SK-N-SH (cell line): ENCODE data around the gene RPP14. TPM values are rescaled to one million over a fixed set of nuclear protein-coding genes. Genes with fewer than 3 reads are reported as not detected.

Experiments used
- CTCF ChIA-PET: fragments of 300-600, 350-600 bp; formaldehyde crosslinking; extraction: SDS; loops from one replicate; lab custom pipeline; 2021; lab: Yijun Ruan, JAX
- POLR2A ChIA-PET: fragments of 350-600 bp; sonication (Branson Sonifier 250); formaldehyde crosslinking; extraction: SDS; loops from one replicate; lab custom pipeline; 2020; ENCODE audit warnings: antibody characterized with exemption, inconsistent platforms; lab: Yijun Ruan, JAX
- DNase-seq: peaks from one replicate; pipeline ENCODE4 v3.0.0; 2012
- H2AFZ ChIP-seq: fragments of 200-600 bp; sonication (generic); 2 replicates; pipeline ENCODE4 v1.8.1; 2016; ENCODE audit warnings: antibody characterized with exemption, mild to moderate bottlenecking, low read depth
- H3F3A ChIP-seq: fragments of 200-600 bp; sonication (generic); replicated peaks from 2 replicates; pipeline ENCODE3; 2016; ENCODE audit warnings: antibody characterized with exemption, mild to moderate bottlenecking; ENCODE audit not compliant: insufficient read depth
- H3K27ac ChIP-seq, 2 experiments: fragments of 200-500 bp in 1 of 2; fragments of 200-600 bp in 1 of 2; sonication (Bioruptor generic) in 1 of 2; sonication (generic), shearing (Covaris generic) in 1 of 2; 2 replicates each; pipeline versions ENCODE4 v1.5.1 to v1.6.1; 2014 to 2016; ENCODE audit warnings: low read depth in 2 of 2, inconsistent platforms in 1 of 2, low read length in 1 of 2, mild to moderate bottlenecking in 1 of 2, mixed read lengths in 1 of 2
- H3K27me3 ChIP-seq: fragments of 200-600 bp; sonication (generic), shearing (Covaris generic); 2 replicates; pipeline ENCODE4 v1.6.1; 2016; ENCODE audit warnings: mixed run types; ENCODE audit not compliant: insufficient read depth
- H3K36me3 ChIP-seq, 2 experiments: fragments of 200-500 bp in 1 of 2; fragments of 200-600 bp in 1 of 2; sonication (Bioruptor generic) in 1 of 2; sonication (generic) in 1 of 2; replicated peaks in 1 of 2; 2 replicates each; pipeline versions ENCODE3 to v1.5.1; 2014 to 2016; ENCODE audit warnings: low read length in 1 of 2, mild to moderate bottlenecking in 1 of 2; ENCODE audit not compliant: insufficient read depth in 2 of 2, control insufficient read depth in 1 of 2
- H3K4me1 ChIP-seq, 2 experiments: fragments of 200-500 bp in 1 of 2; fragments of 200-600 bp in 1 of 2; sonication (Bioruptor generic) in 1 of 2; sonication (generic), shearing (Covaris generic) in 1 of 2; 2 replicates each; pipeline versions ENCODE4 v1.5.1 to v1.6.1; 2014 to 2016; ENCODE audit warnings: low read depth in 1 of 2, low read length in 1 of 2, mixed run types in 1 of 2; ENCODE audit not compliant: insufficient read depth in 2 of 2, control insufficient read depth in 1 of 2
- H3K4me2 ChIP-seq: fragments of 200-600 bp; sonication (generic), shearing (Covaris generic); 2 replicates; pipeline ENCODE4 v1.6.1; 2017; ENCODE audit warnings: mixed run types
- H3K4me3 ChIP-seq, 2 experiments: fragments of 200-500 bp in 1 of 2; fragments of 200-600 bp in 1 of 2; sonication (Bioruptor generic) in 1 of 2; sonication (generic), shearing (Covaris generic) in 1 of 2; 2 replicates each; pipeline versions ENCODE4 v1.5.1 to v1.8.1; 2014 to 2016; ENCODE audit warnings: low read depth in 2 of 2, inconsistent platforms in 1 of 2, low read length in 1 of 2, mild to moderate bottlenecking in 1 of 2, mixed read lengths in 1 of 2, moderate library complexity in 1 of 2
- H3K79me2 ChIP-seq: fragments of 200-600 bp; sonication (generic); 2 replicates; pipeline ENCODE4 v1.8.1; 2017; ENCODE audit warnings: mild to moderate bottlenecking; ENCODE audit not compliant: insufficient read depth
- H3K9ac ChIP-seq: fragments of 200-600 bp; sonication (generic); 2 replicates; pipeline ENCODE4 v1.6.1; 2017; ENCODE audit warnings: mixed run types
- H3K9me2 ChIP-seq: fragments of 200-600 bp; sonication (generic); 2 replicates; pipeline ENCODE4 v1.6.1; 2017; ENCODE audit warnings: mixed run types
- H3K9me3 ChIP-seq: fragments of 200-600 bp; sonication (generic); 2 replicates; pipeline ENCODE4 v1.6.1; 2017; ENCODE audit warnings: mixed run types, mild to moderate bottlenecking, moderate library complexity
- H4K20me1 ChIP-seq: fragments of 200-600 bp; sonication (generic); 2 replicates; pipeline ENCODE4 v1.6.1; 2017; ENCODE audit warnings: mild to moderate bottlenecking, mixed run types; ENCODE audit not compliant: insufficient read depth
- CHD2 ChIP-seq: fragments of 150-350 bp; IDR thresholded peaks from 2 replicates; pipeline ENCODE4 v1.6.1; 2018; ENCODE audit warnings: low read length; ENCODE audit not compliant: partially characterized antibody
- CTCF ChIP-seq: fragments of 200-600 bp; sonication (generic); IDR thresholded peaks from 2 replicates; pipeline ENCODE4 v1.6.1; 2017; ENCODE audit warnings: antibody characterized with exemption, mild to moderate bottlenecking, moderate library complexity
- ELF1 ChIP-seq: IDR thresholded peaks from 2 replicates; pipeline ENCODE4 v1.4.0; 2012
- FOSL2 ChIP-seq: IDR thresholded peaks from 2 replicates; pipeline ENCODE4 v1.4.0; 2012; ENCODE audit warnings: low read depth, mild to moderate bottlenecking, moderate library complexity, borderline replicate concordance
- FOXJ3 ChIP-seq: sonication (generic); formaldehyde crosslinking; IDR thresholded peaks from 2 replicates; pipeline ENCODE4 v1.5.1; 2020; ENCODE audit warnings: mild to moderate bottlenecking, missing genetic modification reagents
- FOXM1 ChIP-seq: IDR thresholded peaks from 2 replicates; pipeline ENCODE4 v1.4.0; 2012; ENCODE audit warnings: low read depth, mild to moderate bottlenecking
- GABPA ChIP-seq: IDR thresholded peaks from 2 replicates; pipeline ENCODE4 v1.4.0; 2012; ENCODE audit warnings: low read depth, mild to moderate bottlenecking
- MXI1 ChIP-seq: IDR thresholded peaks from 2 replicates; pipeline ENCODE4 v1.6.1; 2012; ENCODE audit warnings: mild to moderate bottlenecking, low read depth, low read length, improper control_type of control experiment
- NFIC ChIP-seq: IDR thresholded peaks from 2 replicates; pipeline ENCODE4 v1.4.0; 2012; ENCODE audit warnings: borderline replicate concordance
- RXRA ChIP-seq: IDR thresholded peaks from 2 replicates; pipeline ENCODE4 v1.4.0; 2012; ENCODE audit warnings: low read depth, mild to moderate bottlenecking, borderline replicate concordance
- TCF12 ChIP-seq: IDR thresholded peaks from 2 replicates; pipeline ENCODE4 v1.4.0; 2012
- TEAD4 ChIP-seq: IDR thresholded peaks from 2 replicates; pipeline ENCODE4 v1.4.0; 2012; ENCODE audit warnings: mild to moderate bottlenecking, borderline replicate concordance; ENCODE audit not compliant: insufficient read depth
- USF2 ChIP-seq: fragments of 150-350 bp; IDR thresholded peaks from 2 replicates; pipeline ENCODE4 v1.6.1; 2017; ENCODE audit warnings: antibody characterized with exemption, low read length, low read depth, borderline replicate concordance
- WGBS: methylation state at CpG from one replicate; pipeline ENCODE4 v1.1.6; 2017; ENCODE audit warnings: low lambda C conversion rate; 5-methylcytosine and 5-hydroxymethylcytosine counted together
- polyA plus RNA-seq, 3 experiments: library from polyadenylated mRNA; depleted of rRNA; stranded (reverse); fragments of >200 nt; gene quantifications; 2 replicates each; pipeline ENCODE4 v1.2.3, GENCODE V29; 2012
- TF ChIP-seq, protein P1 (sequence below): fragments of 150-350 bp; IDR thresholded peaks from 2 replicates; pipeline ENCODE4 v1.6.1; 2016; ENCODE audit warnings: mild to moderate bottlenecking, low read depth, low read length

Gene RPP14
- polyA plus RNA-seq, 1 of the 3 experiments (the other 2 are of a cell fraction) = 8.3 TPM

- 87% methylated on average over 7 of the region's 7 CpGs for WGBS
- no peak overlapping the region for H3K4me2 ChIP-seq
- ChIA-PET POLR2A (interaction anchor here (1.1 kb wide), 1 partner anchor 18 kb away, joined by 3 read pairs; the partner anchor contains the start of genes HTD2 and RPP14), CTCF (interaction anchor here (1.3 to 3.5 kb wide), 4 partner anchors 18 to 305 kb away, joined by 5 to 17 read pairs (median 7); partner anchors contain the start of genes HTD2 and RPP14)
- H3K9ac ChIP-seq = no peak overlapping the region
- H3F3A ChIP-seq = peaks cover 17% of the 10 kb centered on the region
- no peaks in the 10 kb centered on the region for H4K20me1 ChIP-seq
- H3K27me3 ChIP-seq = no peaks in the 10 kb centered on the region
- H3K4me1 ChIP-seq = peaks cover 0 to 8% of the 10 kb centered on the region in 2 experiments; a peak in 1 of 4 replicates
- H3K4me3 ChIP-seq = no peak overlapping the region
- H2AFZ ChIP-seq = 0 out of 2 replicates have a peak overlapping the region, but pooled peaks have one; percentile 39
- H3K27ac ChIP-seq = peak overlapping the region in 1 of 2 experiments; percentile 3; a peak in 1 of 4 replicates
- H3K79me2 ChIP-seq = no peaks in the 10 kb centered on the region
- TF ChIP-seq TEAD4 = no peak
- TF ChIP-seq TCF12 = no peak
- TF ChIP-seq GABPA = no peak
- no peak for TF ChIP-seq CHD2
- no peak for TF ChIP-seq MXI1
- TF ChIP-seq, protein P1, sequence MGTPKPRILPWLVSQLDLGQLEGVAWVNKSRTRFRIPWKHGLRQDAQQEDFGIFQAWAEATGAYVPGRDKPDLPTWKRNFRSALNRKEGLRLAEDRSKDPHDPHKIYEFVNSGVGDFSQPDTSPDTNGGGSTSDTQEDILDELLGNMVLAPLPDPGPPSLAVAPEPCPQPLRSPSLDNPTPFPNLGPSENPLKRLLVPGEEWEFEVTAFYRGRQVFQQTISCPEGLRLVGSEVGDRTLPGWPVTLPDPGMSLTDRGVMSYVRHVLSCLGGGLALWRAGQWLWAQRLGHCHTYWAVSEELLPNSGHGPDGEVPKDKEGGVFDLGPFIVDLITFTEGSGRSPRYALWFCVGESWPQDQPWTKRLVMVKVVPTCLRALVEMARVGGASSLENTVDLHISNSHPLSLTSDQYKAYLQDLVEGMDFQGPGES = no peak
- no peak for TF ChIP-seq RXRA
- no peak for TF ChIP-seq NFIC
- no peak for TF ChIP-seq FOXJ3
- TF ChIP-seq FOSL2 = no peak
- no peak for TF ChIP-seq CTCF
- TF ChIP-seq USF2 = no peak
- TF ChIP-seq ELF1 = no peak
- no peak for TF ChIP-seq FOXM1
- TF ChIP-seq, all 33 proteins: peak for 0
- DNase-seq = no peak
- Histone ChIP-seq H3K9me3 (no peaks in the 10 kb centered on the region), H3K36me3 (peaks cover 3% of the 10 kb centered on the region in 2 experiments), H3K9me2 (no peaks in the 10 kb centered on the region)
Measured at GRCh38 chr3:58324391-58325390, 18.6 kb downstream of the RPP14 start.
